NCI-H1048 (cell line): ENCODE data around the gene FAM107B.
"Not testable (repeated sequence)": the region's sequence is repeated elsewhere in the genome, so short reads cannot be mapped to it uniquely, and the experiment has no call there.

Source experiments
- DNase-seq: peaks from one replicate; lab custom pipeline; 2025; lab: John Stamatoyannopoulos, UW

Gene FAM107B

DNA sequence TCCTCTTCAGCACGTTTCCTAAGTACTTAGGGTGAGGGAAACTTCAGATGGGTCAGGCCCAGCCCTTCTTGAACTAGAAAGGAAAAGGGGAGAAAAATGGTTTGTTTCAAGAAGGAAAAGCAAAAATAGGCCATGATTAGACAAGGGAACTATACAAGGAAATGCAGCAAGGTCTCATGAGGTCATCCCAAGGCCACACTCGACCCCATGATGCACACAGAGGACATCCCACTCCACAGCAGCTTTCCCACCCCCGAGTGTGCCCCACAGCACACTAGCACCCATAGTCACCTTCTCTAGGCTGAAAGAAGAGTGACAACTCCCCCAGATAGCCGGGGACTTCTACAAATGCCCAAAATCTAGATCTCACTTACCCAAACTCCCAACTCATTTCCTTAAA lies 173.4 kb downstream of the FAM107B start:
- DNase-seq: no peak

DNA sequence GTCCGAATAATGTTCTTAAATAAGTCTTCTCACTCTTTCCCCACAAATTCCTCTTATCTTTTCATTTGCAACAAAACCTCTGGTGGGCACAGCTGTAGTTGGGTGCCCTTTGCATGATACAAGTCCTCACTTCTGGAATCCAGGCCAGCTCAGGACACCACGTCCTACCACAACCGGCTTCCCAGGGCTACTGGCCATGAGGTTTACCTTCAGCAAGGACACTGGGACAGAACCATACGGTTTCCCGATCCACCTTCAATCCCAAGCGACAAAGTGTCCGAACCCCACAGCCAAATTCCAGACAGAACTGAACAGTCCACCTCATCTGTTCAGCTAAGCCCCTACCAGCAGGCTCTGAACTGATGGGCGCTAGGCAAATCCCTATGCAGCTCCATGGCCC lies 174.6 kb downstream of the FAM107B start:
- DNase-seq: no peak

- no peak for DNase-seq
These were observed 175.6 kb downstream of the FAM107B start for GRCh38 chr10:14598809-14599764.

DNA sequence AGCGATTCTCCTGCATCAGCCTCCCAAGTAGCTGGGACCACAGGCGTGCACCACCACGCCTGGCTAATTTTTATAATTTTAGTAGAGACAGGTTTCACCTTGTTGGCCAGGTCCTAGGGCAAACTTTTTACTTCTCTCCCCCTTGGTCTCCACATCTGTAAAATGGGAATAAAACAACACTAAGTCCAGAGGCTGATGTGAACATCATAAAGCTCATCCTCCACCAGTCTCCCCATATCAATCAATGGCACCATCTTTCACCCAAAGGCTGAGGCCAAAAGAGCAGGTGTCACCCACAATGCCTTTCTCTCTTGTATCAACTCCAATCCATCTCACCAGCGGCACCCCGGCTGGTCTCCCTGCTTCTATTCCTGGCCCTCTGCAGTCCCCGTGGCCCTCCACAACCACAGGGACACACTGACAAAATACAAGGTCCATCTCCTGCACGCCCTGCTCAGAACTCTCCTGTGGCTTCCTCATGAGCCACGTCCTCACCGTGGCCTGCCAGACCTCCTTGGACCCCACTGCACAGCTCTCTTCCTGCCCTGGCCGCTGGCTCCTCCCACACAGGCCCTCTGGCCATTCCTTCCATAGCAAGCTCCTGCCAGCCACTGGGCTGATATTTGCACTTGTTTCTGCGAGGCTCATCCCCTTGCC lies 179.0 kb downstream of the FAM107B start:
- no peak for DNase-seq

GRCh38 chr10:14594878-14595525 lies 179.7 kb downstream of the FAM107B start:
- DNase-seq: no peak

GRCh38 chr10:14593806-14594205 lies 180.9 kb downstream of the FAM107B start:
- no peak for DNase-seq

DNA sequence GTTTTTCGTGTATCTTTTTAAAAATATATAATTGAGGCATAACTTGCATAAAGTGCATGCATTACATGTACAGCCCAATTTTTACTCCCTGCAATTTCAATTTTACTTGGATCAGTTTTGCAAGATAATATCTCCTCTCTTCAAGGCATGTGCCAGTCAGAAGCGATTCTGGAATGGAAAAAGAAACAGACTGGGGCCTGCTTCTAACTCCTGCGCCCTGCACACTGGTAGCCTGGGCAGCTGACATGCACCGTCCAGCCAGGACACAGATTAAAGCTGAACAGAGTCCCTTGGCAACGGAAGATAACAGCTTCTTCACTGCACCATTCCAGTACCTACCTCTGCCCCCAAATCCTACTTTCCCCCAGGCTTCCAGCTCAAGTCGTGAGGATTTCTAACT lies 182.1 kb downstream of the FAM107B start:
- DNase-seq: no peak

DNA sequence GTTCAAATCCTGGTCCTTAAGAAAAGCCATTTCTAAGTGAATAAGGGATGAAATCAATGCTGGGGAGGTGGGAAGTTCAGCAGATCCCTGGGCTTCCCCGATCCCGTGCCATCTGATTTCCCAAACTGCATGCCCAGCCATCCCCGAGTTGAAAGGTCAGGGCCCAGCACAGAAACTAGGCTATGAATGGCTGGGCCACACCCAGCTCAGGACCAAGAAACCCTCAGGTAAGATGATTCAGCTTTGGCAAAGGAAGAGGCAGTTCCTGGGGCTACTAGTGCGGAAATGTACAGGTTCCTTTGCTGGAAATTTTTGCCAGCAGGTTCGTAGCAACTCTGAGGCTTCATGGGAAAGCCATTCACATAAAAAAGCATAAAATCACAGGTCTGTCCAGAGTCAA lies 182.7 kb downstream of the FAM107B start:
- no peak for DNase-seq

DNA sequence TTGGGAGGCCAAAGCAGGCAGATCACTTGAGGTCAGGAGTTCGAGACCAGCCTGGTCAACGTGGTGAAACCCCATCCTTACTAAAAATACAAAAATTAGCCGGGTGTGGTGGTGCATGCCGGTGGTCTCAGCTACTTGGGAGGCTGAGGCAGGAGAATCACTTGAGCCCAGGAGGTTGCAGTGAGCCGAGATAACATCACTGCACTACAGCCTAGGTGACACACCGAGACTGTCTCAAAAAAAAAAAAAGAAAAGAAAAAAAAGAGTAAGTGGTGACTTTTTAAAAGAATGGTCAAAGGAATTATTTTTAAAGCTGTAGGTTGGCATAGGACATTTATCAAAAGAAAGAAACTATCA lies 185.8 kb downstream of the FAM107B start:
- DNase-seq: not testable (repeated sequence)

DNA sequence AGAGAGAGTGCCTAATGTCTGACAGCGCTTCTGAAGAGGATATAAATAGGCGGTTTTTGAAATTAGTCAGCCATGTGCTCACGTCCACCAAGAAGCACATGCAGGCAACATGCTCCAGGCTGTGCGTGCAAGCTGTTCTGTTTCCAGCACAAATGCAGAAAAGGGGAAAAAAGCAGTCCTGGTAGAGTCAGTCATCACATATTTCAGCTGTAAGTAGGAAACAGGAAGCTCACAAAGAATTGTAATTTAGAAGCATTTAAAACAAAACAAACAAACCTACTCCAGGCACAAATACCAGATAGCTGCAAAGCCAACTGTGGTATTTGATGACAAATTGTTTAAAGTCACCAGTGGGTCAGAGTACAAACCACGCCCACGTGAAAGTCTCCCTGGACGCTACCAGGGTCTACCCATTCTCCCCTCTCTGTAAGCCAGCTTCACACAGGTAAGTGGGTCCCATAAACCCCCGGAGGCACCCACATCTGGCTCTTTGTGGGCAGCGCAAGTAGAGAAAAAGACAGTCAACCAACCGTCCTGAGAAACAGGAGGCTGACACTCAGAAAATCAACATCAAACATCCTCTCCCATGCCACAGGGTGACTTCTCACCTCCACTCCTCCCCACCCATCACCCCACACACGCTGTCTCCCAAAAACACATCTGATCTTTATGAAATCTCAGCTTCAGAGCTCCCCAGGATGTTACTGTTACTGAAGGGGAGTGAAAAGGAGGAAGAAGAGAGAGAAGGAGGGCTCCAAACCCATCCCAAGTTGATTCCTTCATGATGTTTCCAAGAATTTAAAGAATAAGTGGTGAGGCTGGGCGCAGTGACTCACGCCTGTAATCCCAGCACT lies 186.4 kb downstream of the FAM107B start:
- no peak for DNase-seq

DNA sequence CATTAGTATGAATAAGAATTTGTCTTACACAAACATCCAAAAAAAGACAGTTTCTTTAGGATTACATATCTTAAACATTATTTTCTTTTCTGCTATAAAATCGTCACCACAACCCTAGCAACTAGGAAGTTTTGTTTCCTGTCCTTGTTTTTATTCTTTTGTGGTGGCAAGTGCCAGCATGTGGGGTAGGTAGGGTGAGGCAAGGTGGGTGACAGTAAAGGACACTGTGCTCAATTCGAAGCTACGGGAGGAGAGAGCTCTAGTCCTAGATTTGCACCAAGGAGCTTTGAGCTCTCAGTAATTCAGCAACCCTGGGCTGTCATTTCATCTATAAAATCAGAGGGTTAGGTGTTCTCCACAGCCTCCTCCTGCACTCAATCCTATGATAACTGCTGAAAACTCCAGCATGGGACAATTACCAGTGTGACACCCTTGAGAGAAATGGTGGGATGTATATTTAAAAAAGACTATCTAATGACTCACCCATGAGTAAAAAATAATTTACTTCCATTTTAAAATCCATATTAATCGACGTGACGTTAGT lies 187.1 kb downstream of the FAM107B start:
- no peak for DNase-seq

GRCh38 chr10:14586901-14587300 lies 187.8 kb downstream of the FAM107B start:
- DNase-seq: no peak

- no peak for DNase-seq
These were observed 189.2 kb downstream of the FAM107B start for GRCh38 chr10:14585287-14586193.

DNA sequence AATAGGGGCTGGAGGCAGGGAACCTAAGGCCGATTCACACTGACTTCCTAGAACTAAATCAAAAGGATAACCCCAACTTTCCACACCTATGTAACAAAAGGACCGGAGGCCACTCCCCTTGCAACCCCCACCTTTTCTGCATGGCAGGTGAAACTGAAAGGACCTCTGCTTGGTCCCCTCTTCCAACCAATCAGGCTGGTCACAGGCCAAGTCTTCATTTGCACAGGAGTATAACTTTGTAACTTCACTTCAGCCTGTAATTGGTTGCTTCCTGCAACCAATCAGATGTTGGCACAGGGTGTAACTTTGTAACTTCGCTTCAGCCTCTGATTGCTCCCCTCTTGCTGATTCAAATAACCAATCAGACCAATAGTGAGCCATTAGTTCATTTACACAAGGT lies 190.0 kb downstream of the FAM107B start:
- DNase-seq: no peak

DNA sequence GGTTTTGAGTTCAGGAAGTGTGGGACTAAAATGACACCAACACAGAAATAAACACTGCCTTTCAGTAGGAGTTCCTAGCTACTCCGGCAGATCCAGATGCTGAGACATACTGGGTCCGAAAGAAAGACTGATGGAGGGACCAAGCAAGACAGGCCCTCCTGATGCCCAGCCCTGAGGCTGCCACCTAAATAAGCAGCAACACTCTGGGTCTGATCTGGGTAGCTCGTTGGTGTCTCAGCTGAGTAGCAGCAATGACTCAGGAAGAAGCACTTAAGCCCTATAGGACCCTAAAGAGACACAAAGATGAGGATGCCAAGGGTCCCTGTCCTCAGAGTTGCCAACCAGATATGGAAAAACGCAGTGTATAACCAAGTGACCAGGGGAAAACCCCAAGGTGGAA lies 190.7 kb downstream of the FAM107B start:
- no peak for DNase-seq

DNA sequence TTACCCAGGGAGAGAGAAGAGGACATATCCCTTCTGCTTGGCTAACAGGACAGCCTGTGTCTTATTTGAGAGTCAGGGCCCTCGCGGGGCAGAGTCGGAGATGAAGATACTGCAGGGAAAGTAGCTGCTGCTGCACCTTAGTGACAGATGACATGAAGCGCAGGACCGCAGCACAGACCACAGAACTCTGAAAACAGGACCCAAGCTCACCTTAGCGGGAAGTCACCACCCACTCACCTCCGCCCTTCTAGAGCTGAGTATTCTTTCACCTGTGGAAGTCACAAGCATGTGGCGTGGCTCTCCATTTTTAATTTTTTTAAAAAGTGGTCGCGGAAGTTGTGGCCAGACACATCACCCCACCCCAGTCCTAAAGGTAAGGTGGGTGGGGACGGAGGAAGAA lies 191.4 kb downstream of the FAM107B start:
- DNase-seq: no peak

DNA sequence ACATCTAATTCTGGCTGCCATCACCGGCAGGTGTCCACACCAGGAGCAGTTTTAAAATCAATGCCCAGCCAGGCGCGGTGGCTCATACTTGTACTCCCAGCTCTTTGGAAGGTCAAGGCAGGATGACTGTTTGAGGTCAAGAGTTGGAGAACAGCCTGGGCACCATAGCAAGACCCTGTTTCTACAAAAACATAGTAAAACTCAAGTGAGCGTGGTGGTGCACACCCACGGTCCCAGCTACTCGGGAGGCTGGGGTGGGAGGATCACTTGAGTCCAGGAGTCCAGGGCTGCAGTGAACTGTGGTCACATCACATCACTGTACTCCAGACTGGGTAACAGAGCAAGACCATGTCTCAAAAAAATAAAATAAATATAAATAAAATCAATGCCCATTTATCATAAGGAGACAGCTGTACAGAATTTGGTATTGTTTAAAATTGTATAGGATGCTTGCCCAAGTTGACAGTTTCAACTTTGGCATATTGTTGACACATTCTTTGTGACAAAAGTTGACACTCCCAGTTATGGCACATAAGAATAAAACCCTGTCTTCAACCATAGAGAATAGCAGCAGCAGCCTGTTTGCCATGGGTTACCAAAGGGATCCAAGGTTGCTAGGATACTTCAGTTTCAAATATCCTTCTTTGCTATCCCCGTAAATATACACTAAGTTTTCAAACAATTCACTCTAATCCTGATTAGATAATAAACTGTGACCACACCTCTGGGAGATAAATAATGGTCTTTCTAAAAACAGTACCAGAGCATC lies 193.0 kb downstream of the FAM107B start:
- DNase-seq: no peak

DNA sequence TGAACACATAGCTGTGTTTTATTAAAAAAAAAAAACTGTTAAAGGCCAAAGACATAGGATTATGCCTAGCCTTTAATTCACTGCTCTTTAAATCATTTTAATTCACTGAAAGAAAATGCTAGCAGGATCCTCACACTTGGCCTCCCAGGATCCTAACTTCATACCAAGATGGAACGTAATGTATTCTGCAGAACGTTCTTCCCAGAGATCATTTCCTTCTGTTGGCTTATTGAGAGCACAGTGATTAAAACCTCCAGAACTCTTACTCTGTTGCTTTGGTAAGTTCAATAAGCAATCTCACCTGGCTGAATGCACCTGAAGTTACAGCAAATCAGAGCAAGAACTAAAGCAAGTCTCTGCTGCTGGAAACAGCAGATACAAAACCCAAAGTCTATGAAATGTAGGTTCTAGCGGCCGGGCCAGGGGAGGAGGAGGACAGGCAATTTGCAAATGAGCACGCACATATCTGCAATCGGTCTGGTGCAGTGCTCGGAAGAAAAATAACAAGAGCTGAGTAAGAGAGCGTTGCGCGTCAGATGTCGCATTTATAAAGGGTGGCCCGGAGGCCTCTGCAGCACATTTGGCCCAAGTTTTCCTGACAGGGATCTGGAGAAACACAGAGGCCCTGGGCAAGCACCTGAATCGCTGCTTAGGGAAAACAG lies 193.9 kb downstream of the FAM107B start:
- DNase-seq: no peak

DNA sequence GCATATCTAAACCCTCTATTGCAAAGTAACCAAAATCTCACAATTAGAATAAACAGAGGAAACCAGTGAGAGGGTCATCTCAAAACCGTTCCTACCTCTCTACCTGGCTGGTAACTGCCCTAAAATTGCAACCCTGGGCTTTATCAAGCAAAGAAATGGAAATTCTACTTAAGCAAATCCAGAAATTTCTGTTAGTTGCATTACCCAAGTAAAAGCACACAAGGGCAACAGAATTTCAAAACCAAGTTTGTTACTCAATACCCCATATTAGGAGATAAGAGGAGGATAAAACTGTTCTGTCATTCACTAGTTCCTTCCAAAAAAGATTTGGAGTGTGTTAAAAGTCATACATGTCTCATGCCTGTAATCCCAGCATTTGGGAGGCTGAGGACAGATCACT lies 195.3 kb downstream of the FAM107B start:
- no peak for DNase-seq
